Hematopoietic multipotent progenitor cell treated with erythropoietin and hydrocortisone succinate and interleukin-3 and kit ligand, for 15 days (in vitro differentiated cells): ENCODE data around the gene ACTL8.
"Not testable (repeated sequence)": the region's sequence is repeated elsewhere in the genome, so short reads cannot be mapped to it uniquely, and the experiment has no call there.

Source experiments
- DNase-seq: peaks from one replicate; pipeline ENCODE4 v3.0.0-alpha.2; 2015; ENCODE audit warnings: low spot score

The ACTL8 gene

GRCh38 chr1:17735348-17735747, 19.8 kb upstream of the ACTL8 start:
- no peak for DNase-seq

- no peak for DNase-seq
These were observed 19.3 kb upstream of the ACTL8 start for GRCh38 chr1:17735793-17736192.

GRCh38 chr1:17736625-17737024, 18.5 kb upstream of the ACTL8 start:
- no peak for DNase-seq

- no peak for DNase-seq
These were observed 16.1 kb upstream of the ACTL8 start for GRCh38 chr1:17739050-17739449.

GRCh38 chr1:17741052-17741451, 14.1 kb upstream of the ACTL8 start:
- no peak for DNase-seq

GRCh38 chr1:17742583-17742982, 12.6 kb upstream of the ACTL8 start:
- no peak for DNase-seq

- no peak for DNase-seq
These were observed 12.0 kb upstream of the ACTL8 start for GRCh38 chr1:17743008-17743647.

GRCh38 chr1:17743925-17744324, 11.2 kb upstream of the ACTL8 start:
- no peak for DNase-seq

- DNase-seq: no peak
These were observed 10.3 kb upstream of the ACTL8 start for GRCh38 chr1:17744666-17745478.

GRCh38 chr1:17745479-17745955, 9.6 kb upstream of the ACTL8 start:
- DNase-seq: no peak

- DNase-seq: not testable (repeated sequence)
These were observed 8.9 kb upstream of the ACTL8 start for GRCh38 chr1:17746281-17746680.

- DNase-seq: no peak
These were observed 8.2 kb upstream of the ACTL8 start for GRCh38 chr1:17746920-17747319.

GRCh38 chr1:17750333-17750732, 4.8 kb upstream of the ACTL8 start:
- DNase-seq: no peak

- no peak for DNase-seq
These were observed 2.8 kb upstream of the ACTL8 start for GRCh38 chr1:17752356-17752755.

GRCh38 chr1:17757426-17757825, 2.3 kb downstream of the ACTL8 start:
- no peak for DNase-seq

- no peak for DNase-seq
These were observed 4.0 kb downstream of the ACTL8 start for GRCh38 chr1:17759114-17759513.

GRCh38 chr1:17762313-17762712, 7.2 kb downstream of the ACTL8 start:
- no peak for DNase-seq

- no peak for DNase-seq
These were observed 8.3 kb downstream of the ACTL8 start for GRCh38 chr1:17763417-17763816.

- DNase-seq: no peak
These were observed 8.9 kb downstream of the ACTL8 start for GRCh38 chr1:17763995-17764394.

GRCh38 chr1:17764591-17764990, 9.5 kb downstream of the ACTL8 start:
- DNase-seq: no peak

GRCh38 chr1:17765444-17766411, 10.6 kb downstream of the ACTL8 start:
- DNase-seq: no peak

- DNase-seq: no peak
These were observed 13.6 kb downstream of the ACTL8 start for GRCh38 chr1:17768651-17769241.
